Ramos (cell line): ENCODE measurements around the gene DENND5A.
"Not testable (repeated sequence)": the region's sequence is repeated elsewhere in the genome, so short reads cannot be mapped to it uniquely, and the experiment has no call there.

ENCODE experiments used
- in situ Hi-C: fragments of 300-500 bp; cut with MboI; formaldehyde crosslinking; loops from one replicate; pipeline ENCODE4 v1.14.3; 2022; ENCODE audit warnings: low sequenced_read_pairs; ENCODE audit not compliant: unreplicated experiment

DENND5A gene

GRCh38 chr11:9219115-9219514 is 46.0 kb downstream of the DENND5A start:
- in situ Hi-C loops: no loop called here

- in situ Hi-C loops: no loop called here
Observed at GRCh38 chr11:9214765-9215164, 50.4 kb downstream of the DENND5A start.

DNA sequence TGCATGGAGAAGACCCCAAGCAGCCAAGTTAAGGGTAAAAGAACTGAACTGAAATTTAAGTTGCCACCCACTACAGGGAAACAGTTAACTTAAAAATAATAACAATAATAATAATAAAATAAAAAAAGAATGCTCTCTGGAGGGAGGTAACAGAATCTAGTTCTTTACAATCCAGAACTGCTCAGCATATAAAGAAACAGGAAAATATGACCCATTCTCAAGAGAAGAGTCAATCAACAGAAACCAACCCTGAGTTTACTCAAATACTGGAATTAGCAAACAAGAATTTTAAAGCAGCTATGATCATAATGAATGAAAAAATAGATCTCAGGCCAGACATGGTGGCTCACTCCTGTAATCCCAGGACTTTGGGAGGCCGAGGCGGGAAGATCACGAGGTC is 53.8 kb downstream of the DENND5A start:
- in situ Hi-C loops: no loop called here

DNA sequence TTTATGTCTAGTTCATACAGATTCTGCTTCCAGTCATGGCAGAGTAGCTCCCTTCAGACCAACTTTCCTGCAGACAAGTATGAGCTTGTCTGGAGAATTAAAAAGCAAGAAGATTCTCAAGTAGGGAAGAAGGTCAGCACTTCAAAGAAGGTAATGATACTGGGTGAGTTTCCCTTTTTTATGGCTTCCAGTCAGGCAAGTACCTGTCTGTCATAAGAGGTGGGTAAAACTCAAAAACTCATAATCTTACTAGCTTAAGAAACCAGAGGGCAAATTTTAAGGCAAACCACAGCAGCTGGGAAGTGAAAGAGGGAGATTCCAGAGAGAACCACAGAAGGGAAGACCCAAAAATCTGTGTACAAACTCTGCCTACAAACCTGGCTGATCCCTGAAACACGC is 54.2 kb downstream of the DENND5A start:
- in situ Hi-C loops: no loop called here

GRCh38 chr11:9210224-9210921 is 54.8 kb downstream of the DENND5A start:
- in situ Hi-C loops: no loop called here

DNA sequence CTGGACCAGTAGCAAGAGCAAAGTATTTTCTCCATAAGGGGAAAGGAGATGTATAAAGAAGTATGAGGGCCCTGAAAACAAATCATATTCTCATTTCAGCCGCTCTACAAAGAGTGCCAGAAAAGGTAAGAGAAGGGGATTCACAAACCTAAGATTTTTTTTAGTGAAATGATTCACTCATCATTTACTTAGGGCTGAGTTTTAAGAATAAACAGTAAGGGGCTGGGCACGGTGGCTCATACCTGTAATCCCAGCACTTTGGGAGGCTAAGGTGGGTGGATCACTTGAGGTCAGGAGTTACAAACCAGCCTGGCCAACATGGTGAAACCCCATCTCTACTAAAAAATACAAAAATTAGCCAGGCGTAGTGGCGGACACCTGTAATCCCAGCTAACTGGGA is 55.5 kb downstream of the DENND5A start:
- in situ Hi-C loops: not testable (repeated sequence)

DNA sequence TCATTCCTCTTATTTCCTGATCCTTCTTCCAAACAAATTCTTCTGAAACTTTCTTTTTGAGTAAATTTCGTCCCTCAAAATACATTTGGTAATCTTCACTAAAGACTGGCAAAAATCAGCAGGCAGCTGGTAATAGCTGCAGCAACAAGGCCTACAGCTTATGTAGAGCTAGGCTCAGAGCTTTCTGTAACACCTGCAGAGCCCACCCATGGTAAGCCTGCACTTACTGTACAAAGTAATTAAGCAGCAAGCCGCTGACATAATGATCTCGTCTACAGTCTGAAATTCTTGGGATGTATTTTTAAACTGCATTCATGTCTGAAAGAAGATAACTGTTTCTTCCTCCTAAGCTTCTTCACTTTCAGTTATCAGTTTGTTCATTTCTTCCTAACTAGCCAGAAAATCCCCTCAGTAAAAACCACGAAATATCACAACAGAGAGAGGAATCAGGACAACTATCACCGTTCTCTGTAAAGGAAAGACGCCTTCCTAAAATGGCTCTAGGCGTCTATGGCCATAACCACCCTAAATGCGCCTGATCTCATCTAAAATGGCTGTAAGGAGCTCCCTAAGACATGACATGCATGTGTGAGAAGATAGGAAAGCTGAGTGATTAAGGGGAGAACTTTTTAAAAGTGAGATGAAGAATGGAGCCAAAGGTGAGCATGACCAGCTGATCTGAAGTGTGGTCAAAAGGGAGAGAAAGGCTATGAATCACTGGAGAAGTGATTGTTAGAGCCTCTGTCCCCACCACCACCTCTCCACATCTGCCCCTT is 56.2 kb downstream of the DENND5A start:
- in situ Hi-C loops: no loop called here

DNA sequence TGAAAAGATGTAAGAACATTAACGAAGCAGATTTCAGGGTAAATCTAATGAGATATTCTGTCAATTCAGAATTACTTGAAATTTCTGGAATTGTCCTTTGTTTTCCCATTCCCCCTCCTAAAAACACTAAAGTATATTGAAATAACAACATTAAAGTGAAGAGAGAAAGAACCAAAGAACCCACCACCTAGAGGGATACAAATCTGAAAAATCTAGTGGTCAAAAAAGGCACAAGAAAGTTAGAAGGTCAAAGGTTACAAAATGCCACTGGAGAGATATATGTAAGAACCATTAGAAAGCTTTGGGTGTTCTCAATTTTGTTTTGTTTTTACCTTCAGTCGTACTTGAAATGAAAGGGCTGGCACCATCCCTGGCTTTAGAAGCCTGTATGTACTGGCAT is 57.9 kb downstream of the DENND5A start:
- in situ Hi-C loops: no loop called here

GRCh38 chr11:9206496-9206895 is 58.7 kb downstream of the DENND5A start:
- in situ Hi-C loops: no loop called here

GRCh38 chr11:9203691-9204311 is 61.3 kb downstream of the DENND5A start:
- in situ Hi-C loops: no loop called here

DNA sequence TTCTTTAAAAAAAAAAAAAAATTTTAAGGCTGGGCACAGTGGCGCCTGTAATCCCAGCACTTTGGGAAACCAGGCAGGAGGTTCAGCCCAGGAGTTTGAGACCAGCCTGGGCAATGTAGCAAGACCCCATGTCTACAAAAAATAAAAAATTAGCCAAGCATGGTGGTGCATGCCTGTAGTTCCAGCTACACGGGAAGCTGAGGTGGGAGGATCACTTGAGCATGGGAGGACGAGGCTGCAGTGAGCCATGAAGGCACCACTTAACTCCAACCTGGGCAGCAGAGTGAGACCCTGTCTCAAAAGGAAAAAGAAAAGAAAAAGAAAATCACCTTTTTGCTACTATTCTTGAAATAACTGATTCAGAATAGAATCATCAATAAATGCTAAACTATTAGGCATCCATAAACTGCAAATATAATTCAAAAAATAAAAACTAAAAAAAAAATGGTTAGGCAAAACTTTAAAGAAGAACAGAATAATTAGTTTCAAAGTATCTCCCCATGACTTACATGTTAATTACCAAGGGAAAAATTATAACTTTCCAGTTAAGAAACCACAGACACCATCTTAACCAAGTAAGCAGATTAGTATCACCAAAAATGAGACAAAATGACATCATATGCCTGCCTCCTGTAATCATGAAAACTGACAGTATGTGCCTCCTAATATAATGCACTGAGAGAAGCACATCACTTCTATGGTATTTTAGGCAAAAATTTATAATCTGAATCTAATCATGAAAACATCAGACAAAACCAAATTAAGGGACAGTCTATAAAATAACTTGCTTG is 63.6 kb downstream of the DENND5A start:
- in situ Hi-C loops: no loop called here

DNA sequence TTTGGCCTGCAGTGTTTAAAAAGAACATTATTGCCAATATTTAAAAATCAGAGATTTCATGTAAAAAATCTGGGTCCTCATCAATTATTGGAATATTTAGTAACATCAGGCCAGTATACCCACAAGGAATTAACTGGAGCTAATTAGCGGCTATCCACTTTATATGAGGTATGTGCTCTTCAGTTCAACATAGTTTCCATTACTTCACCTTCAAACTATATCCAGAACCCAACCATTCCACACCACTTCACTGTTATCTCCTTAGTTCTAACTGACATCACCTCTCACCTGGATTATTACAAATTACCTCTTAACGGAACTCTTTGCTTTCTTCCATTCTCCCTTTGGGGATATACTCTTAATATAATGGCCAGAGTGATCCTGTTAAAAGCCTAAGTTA is 64.7 kb downstream of the DENND5A start:
- in situ Hi-C loops: no loop called here

GRCh38 chr11:9193316-9193715 is 71.8 kb downstream of the DENND5A start:
- in situ Hi-C loops: no loop called here

DNA sequence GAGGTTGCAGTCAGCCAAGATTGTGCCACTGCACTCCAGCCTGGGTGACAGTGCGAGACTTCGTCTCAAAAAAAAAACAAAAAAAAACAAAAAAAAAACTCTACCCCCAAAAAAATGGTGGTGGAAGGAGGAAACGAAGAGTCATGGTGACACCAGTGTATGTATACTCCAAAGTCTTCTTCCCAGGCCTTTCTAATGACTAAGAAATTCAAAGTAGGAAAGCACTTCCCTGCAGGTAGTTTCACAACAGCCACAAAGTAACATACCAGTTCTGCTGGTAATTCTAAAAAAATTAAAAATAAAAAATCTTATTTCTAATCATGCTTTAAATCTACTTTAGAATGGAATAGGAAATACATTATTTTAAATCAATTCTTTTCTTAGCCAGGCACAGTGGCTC is 72.6 kb downstream of the DENND5A start:
- in situ Hi-C loops: no loop called here

DNA sequence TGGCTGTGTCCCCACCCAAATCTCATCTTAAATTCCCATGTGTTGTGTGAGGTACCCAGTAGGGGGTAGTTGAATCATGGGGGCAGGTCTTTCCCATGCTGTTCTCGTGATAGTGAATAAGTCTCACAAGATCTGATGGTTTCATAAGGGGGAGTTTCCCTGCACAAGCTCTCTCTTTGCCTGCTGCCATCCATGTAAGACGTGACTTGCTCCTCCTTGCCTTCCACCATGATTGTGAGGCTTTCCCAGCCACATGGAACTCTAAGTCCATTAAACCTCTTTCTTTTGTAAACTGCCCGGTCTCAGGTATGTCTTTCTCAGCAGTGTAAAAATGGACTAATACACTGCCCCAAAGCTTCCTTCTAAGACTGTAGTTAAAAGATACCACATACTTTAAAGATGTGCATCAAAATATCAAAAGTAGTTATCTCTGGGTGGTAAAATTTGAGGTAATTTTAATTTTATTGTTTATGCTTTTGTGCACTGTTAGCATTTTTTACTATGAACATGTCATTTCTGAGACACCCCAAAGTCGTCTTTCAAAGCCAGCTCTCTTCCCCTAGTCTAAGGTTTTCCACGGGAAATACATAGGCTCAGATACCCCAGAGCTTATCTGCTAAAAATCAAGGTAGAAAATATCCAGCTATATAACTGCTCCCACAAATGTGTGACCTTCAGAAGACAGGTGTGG is 74.7 kb downstream of the DENND5A start:
- in situ Hi-C loops: not testable (repeated sequence)

GRCh38 chr11:9188860-9189259 is 76.3 kb downstream of the DENND5A start:
- in situ Hi-C loops: not testable (repeated sequence)

DNA sequence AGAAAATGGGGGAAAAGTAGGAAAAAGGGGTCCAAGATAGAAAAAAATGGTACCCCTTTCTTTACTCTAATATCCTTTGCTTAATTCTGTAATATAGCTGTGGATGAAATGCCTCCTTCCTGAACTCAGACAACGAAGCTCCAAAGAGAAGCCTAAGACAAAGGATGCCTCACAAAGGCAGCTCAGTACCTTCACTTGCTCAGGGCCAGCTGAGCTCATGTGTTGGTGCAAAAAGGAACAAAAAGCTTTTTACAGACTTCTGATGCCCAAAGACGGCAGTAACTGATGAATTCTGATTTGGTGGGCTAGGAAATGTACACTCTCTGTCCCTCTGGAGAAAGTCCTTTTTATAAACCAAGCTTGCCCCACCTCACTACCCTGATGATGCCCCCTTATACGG is 77.5 kb downstream of the DENND5A start:
- in situ Hi-C loops: no loop called here

- in situ Hi-C loops: no loop called here
Observed at GRCh38 chr11:9184516-9184915, 80.6 kb downstream of the DENND5A start.

DNA sequence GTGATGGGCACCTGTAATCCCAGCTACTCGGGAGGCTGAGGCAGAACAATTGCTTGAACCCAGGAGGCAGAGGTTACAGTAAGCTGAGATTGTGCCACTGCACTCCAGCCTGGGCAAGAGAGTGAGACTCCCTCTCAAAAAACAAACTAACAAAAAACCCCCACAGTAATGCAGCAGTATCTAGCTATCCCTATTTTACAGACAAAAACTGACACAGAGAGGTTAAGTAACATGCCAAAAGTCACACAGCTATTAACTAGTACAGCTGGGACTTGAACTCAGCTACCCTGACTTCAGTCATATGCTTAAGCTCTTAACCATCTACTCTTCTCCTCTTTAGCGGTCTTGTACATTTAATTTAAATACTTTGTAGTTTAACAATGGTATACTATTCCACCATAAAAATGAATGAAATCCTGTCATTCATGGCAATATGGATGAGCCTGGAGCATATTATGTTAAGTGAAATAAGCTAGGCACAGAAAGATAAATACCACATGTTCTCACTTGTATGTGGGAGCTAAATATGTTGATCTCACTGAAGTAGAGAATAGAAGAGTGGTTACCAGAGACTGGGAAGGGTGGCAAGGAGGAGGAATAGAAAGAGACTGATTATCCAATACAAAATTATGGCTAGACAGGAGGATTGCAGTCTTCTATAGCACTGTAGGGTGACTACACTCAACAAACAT is 82.8 kb downstream of the DENND5A start:
- in situ Hi-C loops: no loop called here

- in situ Hi-C loops: no loop called here
Observed at GRCh38 chr11:9180784-9181183, 84.4 kb downstream of the DENND5A start.
